ENCODE results near the gene KDR.

Gene KDR

DNA sequence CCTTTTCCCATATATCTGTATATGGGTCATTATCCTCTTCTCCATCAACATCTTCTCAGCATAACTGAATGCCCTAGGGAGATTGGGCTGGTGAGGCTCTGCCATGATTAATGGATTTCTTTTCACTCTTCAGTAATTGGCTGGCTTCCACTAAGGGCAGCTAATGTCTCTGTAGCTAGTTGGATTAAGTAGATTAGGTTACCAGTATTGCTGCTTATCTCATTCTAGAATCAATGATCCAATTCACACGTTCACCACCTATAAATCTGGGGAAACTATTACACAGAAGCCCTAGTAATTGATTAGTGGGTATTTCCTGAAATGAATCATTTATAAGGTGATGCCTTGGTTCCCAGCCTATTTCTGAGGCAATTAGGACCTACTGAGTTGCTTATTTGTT, 94.8 kb downstream of the KDR start:
- no peaks in the 10 kb centered on the region for H3K9me2 ChIP-seq (replicated peaks; ENCODE audit: insufficient read depth, low read length)
- H3F3A ChIP-seq (ENCODE audit: insufficient read depth), result no peaks in the 10 kb centered on the region
- H2AFZ ChIP-seq (ENCODE audit: low read depth, low read length, severe bottlenecking), result no peak overlapping the region
- TF ChIP-seq CTCF (IDR thresholded peaks at IDR 0.05; ENCODE audit: insufficient read depth, low read length, poor library complexity, severe bottlenecking), result no peak
- no peak for TF ChIP-seq EZH2phosphoT487 (conservative IDR thresholded peaks at IDR 0.05; ENCODE audit: low read length)
- no peaks in the 10 kb centered on the region for H3K9me3 ChIP-seq (ENCODE audit: insufficient read depth, low read length)
- no peak overlapping the region for H3K4me3 ChIP-seq (ENCODE audit: insufficient read depth, low read length, poor library complexity, severe bottlenecking)
- no peaks in the 10 kb centered on the region for H3K36me3 ChIP-seq (ENCODE audit: low read length)
- H3K79me2 ChIP-seq (ENCODE audit: insufficient read depth, low read length), result no peaks in the 10 kb centered on the region
- no peak overlapping the region for H3K4me2 ChIP-seq (ENCODE audit: low read depth, low read length, poor library complexity, severe bottlenecking)
- no peak overlapping the region for H3K27ac ChIP-seq (ENCODE audit: low read depth, low read length)
- H3K27me3 ChIP-seq (ENCODE audit: low read length), result no peaks in the 10 kb centered on the region
- H3K9ac ChIP-seq (ENCODE audit: low read length), result no peak overlapping the region
- no peaks in the 10 kb centered on the region for H4K20me1 ChIP-seq (ENCODE audit: low read depth, low read length)

DNA sequence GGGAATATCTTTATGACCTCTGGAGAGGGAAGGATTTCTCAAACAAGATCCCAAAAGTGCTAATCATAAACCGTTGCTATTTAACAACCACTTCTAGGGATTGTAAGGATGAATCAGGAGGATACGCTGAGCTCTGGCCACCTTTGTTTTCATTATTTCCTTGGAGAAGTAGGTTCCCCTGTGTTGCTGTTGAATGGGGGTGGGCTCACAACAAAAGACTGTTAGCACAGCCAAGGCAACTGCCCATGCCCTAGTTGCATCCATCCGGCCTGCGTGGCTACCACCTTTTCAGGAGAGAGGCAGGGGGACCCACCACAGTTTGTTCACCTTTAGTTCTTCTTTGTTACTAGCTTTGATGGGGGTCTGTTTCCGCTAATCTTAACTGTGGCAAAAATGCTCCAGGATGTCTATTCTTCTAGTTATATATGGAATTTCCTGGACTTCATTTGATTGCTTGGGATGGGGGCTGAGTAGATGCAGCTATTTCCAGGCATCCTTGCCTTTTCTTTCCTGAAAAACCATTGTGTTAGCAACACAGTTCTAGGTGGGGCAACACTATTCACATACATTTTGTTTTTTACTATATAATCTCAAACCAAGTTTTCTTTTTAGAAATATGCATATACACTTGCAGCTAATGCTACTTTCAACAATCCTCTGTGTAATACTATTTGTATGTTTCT, 95.4 kb downstream of the KDR start:
- no peak overlapping the region for H3K4me3 ChIP-seq (ENCODE audit: insufficient read depth, low read length, poor library complexity, severe bottlenecking)
- TF ChIP-seq EZH2phosphoT487 (conservative IDR thresholded peaks at IDR 0.05; ENCODE audit: low read length), result no peak
- no peak for TF ChIP-seq CTCF (IDR thresholded peaks at IDR 0.05; ENCODE audit: insufficient read depth, low read length, poor library complexity, severe bottlenecking)
- no peaks in the 10 kb centered on the region for H3F3A ChIP-seq (ENCODE audit: insufficient read depth)
- no peaks in the 10 kb centered on the region for H3K9me3 ChIP-seq (ENCODE audit: insufficient read depth, low read length)
- H4K20me1 ChIP-seq (ENCODE audit: low read depth, low read length), result no peaks in the 10 kb centered on the region
- H3K79me2 ChIP-seq (ENCODE audit: insufficient read depth, low read length), result no peaks in the 10 kb centered on the region
- no peak overlapping the region for H2AFZ ChIP-seq (ENCODE audit: low read depth, low read length, severe bottlenecking)
- H3K27ac ChIP-seq (ENCODE audit: low read depth, low read length), result no peak overlapping the region
- H3K9ac ChIP-seq (ENCODE audit: low read length), result no peak overlapping the region
- H3K36me3 ChIP-seq (ENCODE audit: low read length), result no peaks in the 10 kb centered on the region
- no peaks in the 10 kb centered on the region for H3K27me3 ChIP-seq (ENCODE audit: low read length)
- H3K9me2 ChIP-seq (replicated peaks; ENCODE audit: insufficient read depth, low read length), result no peaks in the 10 kb centered on the region
- no peak overlapping the region for H3K4me2 ChIP-seq (ENCODE audit: low read depth, low read length, poor library complexity, severe bottlenecking)

DNA sequence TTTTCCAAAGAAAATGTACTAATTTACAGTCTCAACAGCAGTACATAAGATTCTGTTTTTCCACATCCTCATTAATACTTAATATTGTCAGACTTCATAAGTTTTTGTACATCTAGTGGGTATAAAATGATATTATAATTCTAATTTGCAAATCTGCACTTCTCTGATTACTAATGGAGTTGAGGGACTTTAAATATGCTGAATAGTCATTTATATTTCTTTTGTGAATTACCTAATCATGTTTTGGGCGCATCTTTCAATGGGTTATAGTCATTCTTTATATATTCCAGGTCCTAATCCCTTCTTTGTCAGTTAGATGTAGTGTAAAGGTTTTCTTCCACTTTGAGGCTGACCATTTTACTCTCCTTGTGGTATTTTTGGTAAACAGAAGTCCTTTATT, 96.1 kb downstream of the KDR start:
- Histone ChIP-seq H3K27ac (ENCODE audit: low read depth, low read length) (no peak overlapping the region), H3K4me2 (ENCODE audit: low read depth, low read length, poor library complexity, severe bottlenecking) (no peak overlapping the region), H3F3A (ENCODE audit: insufficient read depth) (no peaks in the 10 kb centered on the region), H4K20me1 (ENCODE audit: low read depth, low read length) (no peaks in the 10 kb centered on the region), H2AFZ (ENCODE audit: low read depth, low read length, severe bottlenecking) (no peak overlapping the region), H3K36me3 (ENCODE audit: low read length) (no peaks in the 10 kb centered on the region), H3K27me3 (ENCODE audit: low read length) (no peaks in the 10 kb centered on the region), H3K4me3 (ENCODE audit: insufficient read depth, low read length, poor library complexity, severe bottlenecking) (no peak overlapping the region), H3K9me2 (replicated peaks; ENCODE audit: insufficient read depth, low read length) (no peaks in the 10 kb centered on the region), H3K79me2 (ENCODE audit: insufficient read depth, low read length) (no peaks in the 10 kb centered on the region), H3K9me3 (ENCODE audit: insufficient read depth, low read length) (no peaks in the 10 kb centered on the region), H3K9ac (ENCODE audit: low read length) (no peak overlapping the region)
- TF ChIP-seq EZH2phosphoT487 (conservative IDR thresholded peaks at IDR 0.05; ENCODE audit: low read length), result no peak
- TF ChIP-seq CTCF (IDR thresholded peaks at IDR 0.05; ENCODE audit: insufficient read depth, low read length, poor library complexity, severe bottlenecking), result no peak

All from SU-DHL-6 (cell line).